ENCODE measurements around the gene NPLOC4. TPM values are rescaled to one million over a fixed set of nuclear protein-coding genes. Genes with fewer than 3 reads are reported as not detected.

Gene NPLOC4
- total and polyA plus RNA-seq, 2 of the 13 experiments (the other 11 are each of a cell fraction or from before 2014, with no cell fraction given), result 57.0 to 97.0 TPM

DNA sequence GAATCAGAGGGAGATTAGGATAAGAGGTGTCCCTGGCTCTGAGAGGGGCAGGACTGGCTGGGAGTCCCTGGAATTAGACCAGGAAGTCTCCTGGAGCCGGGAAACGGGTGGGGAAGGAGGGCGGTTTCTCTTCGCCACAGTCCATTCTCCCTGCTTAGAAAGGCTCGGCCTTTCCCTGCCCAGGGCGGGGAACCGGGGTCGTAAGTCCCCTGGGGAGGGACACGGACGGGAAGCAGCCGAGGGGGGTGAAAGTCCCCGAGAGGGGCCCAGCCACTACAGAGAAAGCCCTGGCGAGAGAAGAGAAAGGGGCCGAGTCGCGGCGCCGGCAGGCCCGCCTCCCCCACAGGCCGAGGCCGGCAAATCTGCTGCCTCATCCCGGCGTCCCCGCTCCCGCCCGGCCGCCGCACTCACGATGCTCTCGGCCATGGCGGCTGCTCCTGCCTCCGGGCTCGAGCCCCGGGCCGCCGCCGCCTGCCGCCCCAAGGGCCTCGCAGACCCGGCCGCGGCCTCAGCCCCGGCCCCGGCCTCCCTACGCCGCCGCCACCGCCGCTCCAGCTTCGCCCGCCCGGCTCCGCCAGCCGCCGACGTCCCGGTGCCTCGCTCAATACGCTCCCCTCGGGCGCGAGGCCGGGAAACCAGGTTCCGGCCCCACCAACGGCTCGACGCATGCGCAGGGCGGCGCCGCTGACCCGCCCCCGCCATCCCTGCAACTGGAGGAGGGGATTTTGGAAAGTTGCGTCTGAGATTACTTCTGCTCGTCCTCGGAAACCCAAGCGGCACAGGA lies at the start of gene NPLOC4, which contains the start of gene TSPAN10 (continued):
- TF ChIP-seq, protein P1, sequence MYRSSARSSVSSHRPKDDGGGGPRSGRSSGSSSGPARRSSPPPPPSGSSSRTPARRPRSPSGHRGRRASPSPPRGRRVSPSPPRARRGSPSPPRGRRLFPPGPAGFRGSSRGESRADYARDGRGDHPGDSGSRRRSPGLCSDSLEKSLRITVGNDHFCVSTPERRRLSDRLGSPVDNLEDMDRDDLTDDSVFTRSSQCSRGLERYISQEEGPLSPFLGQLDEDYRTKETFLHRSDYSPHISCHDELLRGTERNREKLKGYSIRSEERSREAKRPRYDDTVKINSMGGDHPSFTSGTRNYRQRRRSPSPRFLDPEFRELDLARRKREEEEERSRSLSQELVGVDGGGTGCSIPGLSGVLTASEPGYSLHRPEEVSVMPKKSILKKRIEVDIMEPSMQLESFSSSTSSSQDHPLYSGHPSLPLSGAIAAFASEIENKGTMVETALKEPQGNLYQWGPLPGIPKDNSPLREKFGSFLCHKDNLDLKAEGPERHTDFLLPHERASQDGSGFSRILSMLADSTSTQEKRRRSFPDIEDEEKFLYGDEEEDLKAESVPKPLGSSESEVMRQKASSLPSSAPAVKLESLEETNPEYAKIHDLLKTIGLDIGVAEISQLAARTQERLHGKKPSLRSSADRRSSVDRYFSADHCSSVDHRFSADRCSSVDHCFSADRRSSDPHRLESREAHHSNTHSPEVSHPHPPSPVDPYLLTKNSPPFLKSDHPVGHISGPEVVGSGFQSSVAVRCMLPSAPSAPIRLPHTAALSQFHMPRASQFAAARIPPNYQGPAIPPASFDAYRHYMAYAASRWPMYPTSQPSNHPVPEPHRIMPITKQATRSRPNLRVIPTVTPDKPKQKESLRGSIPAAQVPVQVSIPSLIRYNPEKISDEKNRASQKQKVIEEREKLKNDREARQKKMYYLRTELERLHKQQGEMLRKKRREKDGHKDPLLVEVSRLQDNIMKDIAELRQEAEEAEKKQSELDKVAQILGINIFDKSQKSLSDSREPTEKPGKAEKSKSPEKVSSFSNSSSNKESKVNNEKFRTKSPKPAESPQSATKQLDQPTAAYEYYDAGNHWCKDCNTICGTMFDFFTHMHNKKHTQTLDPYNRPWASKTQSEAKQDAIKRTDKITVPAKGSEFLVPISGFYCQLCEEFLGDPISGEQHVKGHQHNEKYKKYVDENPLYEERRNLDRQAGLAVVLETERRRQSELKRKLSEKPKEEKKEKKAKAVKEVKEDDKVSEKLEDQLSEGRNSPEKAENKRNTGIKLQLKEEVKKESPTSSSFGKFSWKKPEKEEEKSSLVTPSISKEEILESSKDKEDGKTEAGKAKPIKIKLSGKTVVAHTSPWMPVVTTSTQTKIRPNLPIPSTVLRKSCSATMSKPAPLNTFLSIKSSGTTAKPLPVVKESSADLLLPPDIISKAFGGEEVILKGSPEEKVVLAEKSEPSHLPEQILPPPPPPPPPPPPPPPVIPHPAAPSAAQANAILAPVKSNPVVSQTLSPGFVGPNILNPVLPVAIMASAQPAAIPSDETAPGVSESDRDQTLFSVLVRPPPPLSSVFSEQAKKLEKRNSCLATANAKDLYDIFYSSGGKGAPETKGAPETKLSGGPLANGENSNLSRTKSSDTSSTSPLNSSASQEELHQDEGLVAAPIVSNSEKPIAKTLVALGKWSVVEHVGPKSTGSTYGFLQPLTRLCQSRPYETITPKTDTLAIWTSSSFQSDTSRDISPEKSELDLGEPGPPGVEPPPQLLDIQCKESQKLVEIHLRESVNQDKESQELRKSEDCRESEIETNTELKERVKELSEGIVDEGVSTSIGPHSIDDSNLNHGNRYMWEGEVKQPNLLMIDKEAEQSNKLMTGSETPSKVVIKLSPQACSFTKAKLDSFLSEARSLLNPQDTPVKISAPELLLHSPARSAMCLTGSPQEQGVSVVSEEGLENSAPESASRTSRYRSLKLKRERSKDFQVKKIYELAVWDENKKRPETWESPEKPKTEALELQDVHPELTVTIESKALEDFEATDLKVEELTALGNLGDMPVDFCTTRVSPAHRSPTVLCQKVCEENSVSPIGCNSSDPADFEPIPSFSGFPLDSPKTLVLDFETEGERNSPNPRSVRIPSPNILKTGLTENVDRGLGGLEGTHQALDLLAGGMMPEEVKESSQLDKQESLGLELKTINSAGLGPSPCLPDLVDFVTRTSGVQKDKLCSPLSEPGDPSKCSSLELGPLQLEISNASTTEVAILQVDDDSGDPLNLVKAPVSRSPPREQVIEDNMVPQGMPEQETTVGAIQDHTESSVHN (CRISPR knock-in tag; IDR thresholded peaks at IDR 0.05), result no peak
- peak; percentile 72 for TF ChIP-seq HDAC2 (CRISPR knock-in tag; IDR thresholded peaks at IDR 0.05)
- TF ChIP-seq, protein P2, sequence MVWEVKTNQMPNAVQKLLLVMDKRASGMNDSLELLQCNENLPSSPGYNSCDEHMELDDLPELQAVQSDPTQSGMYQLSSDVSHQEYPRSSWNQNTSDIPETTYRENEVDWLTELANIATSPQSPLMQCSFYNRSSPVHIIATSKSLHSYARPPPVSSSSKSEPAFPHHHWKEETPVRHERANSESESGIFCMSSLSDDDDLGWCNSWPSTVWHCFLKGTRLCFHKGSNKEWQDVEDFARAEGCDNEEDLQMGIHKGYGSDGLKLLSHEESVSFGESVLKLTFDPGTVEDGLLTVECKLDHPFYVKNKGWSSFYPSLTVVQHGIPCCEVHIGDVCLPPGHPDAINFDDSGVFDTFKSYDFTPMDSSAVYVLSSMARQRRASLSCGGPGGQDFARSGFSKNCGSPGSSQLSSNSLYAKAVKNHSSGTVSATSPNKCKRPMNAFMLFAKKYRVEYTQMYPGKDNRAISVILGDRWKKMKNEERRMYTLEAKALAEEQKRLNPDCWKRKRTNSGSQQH (CRISPR knock-in tag; IDR thresholded peaks at IDR 0.05; ENCODE audit: low read depth), result peak; percentile 97
- TF ChIP-seq, protein P3, sequence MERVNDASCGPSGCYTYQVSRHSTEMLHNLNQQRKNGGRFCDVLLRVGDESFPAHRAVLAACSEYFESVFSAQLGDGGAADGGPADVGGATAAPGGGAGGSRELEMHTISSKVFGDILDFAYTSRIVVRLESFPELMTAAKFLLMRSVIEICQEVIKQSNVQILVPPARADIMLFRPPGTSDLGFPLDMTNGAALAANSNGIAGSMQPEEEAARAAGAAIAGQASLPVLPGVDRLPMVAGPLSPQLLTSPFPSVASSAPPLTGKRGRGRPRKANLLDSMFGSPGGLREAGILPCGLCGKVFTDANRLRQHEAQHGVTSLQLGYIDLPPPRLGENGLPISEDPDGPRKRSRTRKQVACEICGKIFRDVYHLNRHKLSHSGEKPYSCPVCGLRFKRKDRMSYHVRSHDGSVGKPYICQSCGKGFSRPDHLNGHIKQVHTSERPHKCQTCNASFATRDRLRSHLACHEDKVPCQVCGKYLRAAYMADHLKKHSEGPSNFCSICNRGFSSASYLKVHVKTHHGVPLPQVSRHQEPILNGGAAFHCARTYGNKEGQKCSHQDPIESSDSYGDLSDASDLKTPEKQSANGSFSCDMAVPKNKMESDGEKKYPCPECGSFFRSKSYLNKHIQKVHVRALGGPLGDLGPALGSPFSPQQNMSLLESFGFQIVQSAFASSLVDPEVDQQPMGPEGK (CRISPR knock-in tag; IDR thresholded peaks at IDR 0.05), result peak; percentile 85
- 0 out of 2 replicates have a peak, but pooled peaks have one; percentile 72 for TF ChIP-seq SSRP1 (CRISPR knock-in tag; IDR thresholded peaks at IDR 0.05)
- TF ChIP-seq, protein P4, sequence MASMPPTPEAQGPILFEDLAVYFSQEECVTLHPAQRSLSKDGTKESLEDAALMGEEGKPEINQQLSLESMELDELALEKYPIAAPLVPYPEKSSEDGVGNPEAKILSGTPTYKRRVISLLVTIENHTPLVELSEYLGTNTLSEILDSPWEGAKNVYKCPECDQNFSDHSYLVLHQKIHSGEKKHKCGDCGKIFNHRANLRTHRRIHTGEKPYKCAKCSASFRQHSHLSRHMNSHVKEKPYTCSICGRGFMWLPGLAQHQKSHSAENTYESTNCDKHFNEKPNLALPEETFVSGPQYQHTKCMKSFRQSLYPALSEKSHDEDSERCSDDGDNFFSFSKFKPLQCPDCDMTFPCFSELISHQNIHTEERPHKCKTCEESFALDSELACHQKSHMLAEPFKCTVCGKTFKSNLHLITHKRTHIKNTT (CRISPR knock-in tag; IDR thresholded peaks at IDR 0.05), result no peak
- 0 out of 2 replicates have a peak, but pooled peaks have one; percentile 11 for TF ChIP-seq HMG20B (CRISPR knock-in tag; conservative IDR thresholded peaks at IDR 0.05)
- TF ChIP-seq U2AF2 (IDR thresholded peaks at IDR 0.05; ENCODE audit: low read depth, low read length), result no peak
- TF ChIP-seq, protein P5, sequence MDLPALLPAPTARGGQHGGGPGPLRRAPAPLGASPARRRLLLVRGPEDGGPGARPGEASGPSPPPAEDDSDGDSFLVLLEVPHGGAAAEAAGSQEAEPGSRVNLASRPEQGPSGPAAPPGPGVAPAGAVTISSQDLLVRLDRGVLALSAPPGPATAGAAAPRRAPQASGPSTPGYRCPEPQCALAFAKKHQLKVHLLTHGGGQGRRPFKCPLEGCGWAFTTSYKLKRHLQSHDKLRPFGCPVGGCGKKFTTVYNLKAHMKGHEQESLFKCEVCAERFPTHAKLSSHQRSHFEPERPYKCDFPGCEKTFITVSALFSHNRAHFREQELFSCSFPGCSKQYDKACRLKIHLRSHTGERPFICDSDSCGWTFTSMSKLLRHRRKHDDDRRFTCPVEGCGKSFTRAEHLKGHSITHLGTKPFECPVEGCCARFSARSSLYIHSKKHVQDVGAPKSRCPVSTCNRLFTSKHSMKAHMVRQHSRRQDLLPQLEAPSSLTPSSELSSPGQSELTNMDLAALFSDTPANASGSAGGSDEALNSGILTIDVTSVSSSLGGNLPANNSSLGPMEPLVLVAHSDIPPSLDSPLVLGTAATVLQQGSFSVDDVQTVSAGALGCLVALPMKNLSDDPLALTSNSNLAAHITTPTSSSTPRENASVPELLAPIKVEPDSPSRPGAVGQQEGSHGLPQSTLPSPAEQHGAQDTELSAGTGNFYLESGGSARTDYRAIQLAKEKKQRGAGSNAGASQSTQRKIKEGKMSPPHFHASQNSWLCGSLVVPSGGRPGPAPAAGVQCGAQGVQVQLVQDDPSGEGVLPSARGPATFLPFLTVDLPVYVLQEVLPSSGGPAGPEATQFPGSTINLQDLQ (CRISPR knock-in tag; IDR thresholded peaks at IDR 0.05), result 0 out of 2 replicates have a peak, but pooled peaks have one; percentile 59

Measured in HepG2 (cell line).